NCI-H146 treated with DMSO at 0.1 percent for 48 hours (cell line): ENCODE measurements around the gene DPEP1.
"Not testable (repeated sequence)": the region's sequence is repeated elsewhere in the genome, so short reads cannot be mapped to it uniquely, and the experiment has no call there.

Source experiments
- DNase-seq: peaks from one replicate; lab custom pipeline; 2025; ENCODE audit not compliant: unreplicated experiment; lab: John Stamatoyannopoulos, UW

DPEP1 gene

GRCh38 chr16:89618109-89618998 is 4.9 kb downstream of the DPEP1 start:
- DNase-seq, result no peak

DNA sequence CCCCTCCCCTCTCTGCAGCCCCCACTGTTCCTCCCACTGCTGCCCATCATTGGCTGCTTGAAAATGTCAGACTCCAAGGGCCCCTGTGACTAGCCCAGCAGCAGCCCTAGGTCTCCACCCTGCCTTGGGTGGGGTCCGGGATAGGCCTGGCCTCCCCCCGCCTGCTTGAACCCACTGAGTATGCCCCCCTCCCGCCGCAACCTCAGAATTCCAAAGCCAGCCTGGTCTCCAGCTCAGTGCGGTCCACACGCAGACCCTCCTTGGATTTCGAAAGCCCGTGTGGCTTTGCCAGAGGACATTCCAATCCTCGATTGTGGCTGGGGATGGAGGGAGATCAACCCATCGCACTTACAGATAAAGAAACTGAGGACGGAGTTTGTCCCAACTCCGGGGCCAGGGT is 6.4 kb downstream of the DPEP1 start:
- DNase-seq, result no peak

DNA sequence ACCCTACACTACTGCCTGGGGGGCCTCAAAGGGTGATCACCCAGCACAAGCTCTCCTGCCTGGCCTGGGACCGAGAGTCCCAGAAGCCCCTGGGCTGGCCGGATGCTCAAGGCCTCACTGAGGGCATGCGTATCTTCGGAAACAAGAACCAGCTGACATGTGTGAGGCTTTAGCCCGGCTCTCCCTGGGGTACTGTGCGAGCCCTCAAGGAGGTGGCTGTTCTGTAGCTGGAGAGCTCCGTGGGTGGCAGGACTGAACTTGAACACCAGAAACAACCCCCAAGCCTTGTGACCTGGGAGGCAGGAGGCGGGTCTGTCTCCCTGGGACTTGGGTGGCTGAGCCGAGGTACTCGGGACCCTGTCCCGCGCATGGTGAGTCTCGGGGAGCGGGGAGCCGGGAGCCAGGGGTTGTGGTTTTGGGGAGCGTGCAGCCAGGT is 7.0 kb downstream of the DPEP1 start:
- DNase-seq, result no peak

GRCh38 chr16:89621136-89621697 is 7.8 kb downstream of the DPEP1 start:
- no peak for DNase-seq

- no peak for DNase-seq
Measured at GRCh38 chr16:89621698-89622409, 8.4 kb downstream of the DPEP1 start.

DNA sequence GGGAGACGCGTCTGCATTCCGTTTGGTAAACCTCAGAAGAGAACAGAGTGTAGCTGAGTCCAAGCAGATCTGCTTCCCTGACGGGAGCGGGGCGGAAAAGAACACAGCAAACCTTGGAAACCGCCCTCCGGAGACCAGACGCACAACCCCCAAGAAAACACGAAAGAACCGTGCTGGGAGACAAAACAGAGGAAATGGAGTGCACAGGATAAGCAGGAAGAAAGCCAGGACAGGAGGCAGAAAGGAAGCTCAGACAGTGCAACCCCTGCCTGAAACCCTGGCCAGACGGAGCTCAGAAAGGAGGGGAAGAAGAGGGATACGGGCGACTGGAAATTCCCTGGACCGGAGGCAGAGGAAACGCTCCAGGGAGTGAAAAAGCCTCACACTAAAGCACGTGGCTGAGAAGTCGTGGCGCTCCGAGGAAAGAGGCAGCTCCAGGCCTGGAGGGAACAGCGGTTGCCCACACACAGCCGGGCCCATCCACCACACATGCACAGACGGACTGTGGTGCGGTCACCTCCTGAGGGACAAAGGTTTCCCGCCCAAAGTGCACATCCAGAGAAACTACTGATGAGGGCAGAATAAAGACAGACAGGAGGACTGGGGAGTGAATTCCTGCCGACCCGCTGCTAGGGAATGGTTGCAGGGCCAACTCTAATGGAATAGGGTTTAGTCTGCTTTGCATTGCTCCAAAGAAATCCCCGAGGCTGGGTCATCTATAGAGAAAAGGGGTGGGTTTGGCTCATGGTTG is 10.2 kb downstream of the DPEP1 start:
- no peak for DNase-seq

- no peak for DNase-seq
Measured at GRCh38 chr16:89624777-89625761, 11.6 kb downstream of the DPEP1 start.

DNA sequence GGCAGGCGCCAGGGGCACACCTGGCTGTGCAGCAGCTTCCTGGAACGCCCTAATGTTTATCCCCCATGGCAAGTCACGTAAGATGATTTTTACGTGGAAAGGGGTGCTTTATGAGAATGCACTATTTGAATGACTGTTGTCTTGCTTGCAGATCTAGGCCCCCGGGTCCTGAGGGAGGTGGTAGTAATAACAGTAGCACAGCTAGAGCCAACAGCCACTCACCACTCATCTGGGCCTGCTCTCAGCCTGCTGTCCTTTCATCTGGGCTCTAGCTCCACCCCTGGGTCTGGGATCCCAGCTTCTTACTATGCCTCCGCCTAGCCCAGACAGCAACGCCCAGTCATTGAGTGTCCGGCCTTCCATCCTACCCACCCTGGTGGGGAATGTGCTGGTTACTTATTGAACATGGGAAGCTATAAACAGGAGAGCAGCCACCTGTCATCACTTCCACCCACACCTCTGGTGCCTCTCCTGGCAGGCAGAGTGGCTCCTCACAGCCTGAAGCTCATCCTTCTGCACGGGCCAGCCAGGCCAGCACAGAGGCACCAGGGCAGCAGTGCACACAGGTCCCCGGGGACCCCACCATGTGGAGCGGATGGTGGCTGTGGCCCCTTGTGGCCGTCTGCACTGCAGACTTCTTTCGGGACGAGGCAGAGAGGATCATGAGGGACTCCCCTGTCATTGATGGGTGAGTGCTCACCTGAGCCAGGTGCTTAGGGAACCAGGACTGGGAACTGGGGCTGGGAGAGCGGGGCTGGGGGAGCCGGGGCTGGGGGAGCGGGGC is 16.6 kb downstream of the DPEP1 start:
- no peak for DNase-seq

GRCh38 chr16:89633064-89633631 is 19.7 kb downstream of the DPEP1 start:
- DNase-seq, result no peak

DNA sequence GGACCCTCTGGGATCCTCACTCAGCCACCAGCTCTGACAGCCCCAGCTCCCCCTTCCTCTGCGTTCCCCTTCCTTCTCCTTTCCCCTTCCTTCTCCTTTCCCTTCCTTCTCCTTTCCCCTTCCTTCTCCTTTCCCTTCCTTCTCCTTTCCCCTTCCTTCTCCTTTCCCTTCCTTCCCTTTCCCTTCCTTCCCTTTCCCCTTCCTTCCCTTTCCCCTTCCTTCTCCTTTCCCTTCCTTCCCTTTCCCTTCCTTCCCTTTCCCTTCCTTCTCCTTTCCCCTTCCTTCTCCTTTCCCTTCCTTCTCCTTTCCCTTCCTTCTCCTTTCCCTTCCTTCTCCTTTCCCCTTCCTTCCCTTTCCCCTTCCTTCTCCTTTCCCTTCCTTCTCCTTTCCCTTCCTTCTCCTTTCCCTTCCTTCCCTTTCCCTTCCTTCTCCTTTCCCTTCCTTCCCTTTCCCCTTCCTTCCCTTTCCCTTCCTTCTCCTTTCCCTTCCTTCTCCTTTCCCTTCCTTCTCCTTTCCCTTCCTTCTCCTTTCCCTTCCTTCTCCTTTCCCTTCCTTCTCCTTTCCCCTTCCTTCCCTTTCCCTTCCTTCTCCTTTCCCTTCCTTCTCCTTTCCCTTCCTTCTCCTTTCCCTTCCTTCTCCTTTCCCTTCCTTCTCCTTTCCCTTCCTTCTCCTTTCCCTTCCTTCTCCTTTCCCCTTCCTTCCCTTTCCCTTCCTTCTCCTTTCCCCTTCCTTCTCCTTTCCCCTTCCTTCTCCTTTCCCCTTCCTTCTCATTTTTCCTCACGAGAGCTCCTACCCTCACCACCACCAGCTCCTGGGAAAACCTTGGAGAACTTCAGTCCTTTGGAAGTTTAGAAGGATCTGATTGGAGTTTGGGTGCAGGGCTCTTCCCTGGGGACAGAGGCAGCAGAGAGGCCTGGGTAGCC is 21.3 kb downstream of the DPEP1 start:
- not testable (repeated sequence) for DNase-seq

GRCh38 chr16:89636663-89637062 is 23.2 kb downstream of the DPEP1 start:
- DNase-seq, result no peak

DNA sequence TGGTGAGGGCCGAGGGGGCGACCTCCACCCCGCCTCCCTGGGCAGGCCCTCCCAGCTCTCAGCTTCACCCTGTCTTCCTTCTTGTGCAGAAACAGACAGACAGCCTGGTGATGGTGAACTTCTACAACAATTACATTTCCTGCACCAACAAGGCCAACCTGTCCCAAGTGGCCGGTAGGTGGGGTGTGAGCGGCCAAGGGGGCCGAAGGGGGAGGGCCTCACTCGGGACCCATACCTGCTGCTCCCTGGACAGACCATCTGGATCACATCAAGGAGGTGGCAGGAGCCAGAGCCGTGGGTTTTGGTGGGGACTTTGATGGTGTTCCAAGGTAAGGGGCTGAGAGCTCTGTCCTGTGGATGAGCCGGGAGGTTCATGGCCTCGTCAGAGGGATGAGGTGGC is 23.9 kb downstream of the DPEP1 start:
- no peak for DNase-seq

DNA sequence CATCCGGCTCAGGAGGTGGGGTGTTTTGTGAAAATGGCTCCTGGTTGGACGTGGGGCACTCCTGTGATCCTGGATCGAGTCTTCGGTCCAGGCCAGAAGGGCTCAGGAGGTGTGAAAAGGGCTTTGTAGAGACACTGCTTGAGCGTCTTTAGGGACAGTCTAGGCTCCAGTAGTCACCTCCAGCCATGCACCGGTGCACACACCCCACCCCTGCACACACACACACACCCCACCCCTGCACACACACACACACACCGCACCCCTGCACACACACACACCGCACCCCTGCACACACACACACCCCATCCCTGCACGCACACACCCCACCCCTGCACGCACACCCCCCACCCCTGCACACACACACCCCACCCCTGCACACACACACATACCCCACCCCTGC is 25.0 kb downstream of the DPEP1 start:
- no peak for DNase-seq

DNA sequence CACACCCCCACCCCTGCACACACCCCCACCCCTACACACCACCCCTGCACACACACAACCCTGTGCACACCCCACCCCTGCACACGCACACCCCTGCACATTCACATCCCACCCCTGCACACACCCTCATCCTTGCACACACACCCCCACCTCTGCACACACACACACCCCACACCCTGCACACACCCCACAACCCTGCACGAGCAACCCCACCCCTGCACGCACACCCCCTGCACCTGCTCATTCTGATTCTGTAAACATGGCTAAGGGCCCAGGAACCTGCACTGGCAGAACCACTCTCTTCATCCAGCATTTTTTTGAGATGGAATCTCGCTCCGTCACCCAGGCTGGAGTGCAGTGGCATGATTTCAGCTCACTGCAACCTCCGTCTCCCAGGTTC is 25.9 kb downstream of the DPEP1 start:
- no peak for DNase-seq

DNA sequence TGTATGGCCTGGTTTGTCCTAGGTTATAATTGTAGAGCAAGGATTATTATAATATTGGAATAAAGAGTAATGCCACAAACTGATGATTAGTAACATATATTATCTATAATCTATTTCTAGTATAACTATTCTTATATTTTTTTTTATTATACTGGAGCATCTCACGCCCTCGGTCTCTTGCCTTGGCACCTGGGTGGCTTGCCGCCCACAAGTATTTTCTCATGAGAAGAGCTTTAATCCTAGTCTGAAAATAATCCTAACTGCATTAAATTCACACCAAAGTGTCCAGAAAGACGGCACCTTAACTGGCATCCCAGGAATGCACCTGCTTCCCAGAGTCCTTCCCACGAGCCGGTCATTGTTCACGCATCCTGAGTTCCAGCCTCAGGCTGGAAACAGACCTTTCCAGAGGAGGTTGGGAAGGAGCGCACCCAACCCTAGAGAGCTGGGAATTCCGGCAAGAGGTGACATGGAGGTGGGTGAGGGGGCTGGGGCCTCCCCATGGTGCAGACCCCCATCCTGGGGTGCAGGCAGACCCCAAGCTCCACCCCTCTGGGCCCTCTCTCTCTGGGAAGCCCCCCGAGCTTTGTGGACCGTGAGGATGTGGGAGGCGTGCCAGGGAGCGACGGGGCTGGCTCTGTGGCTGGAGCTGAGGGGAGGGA is 28.1 kb downstream of the DPEP1 start:
- DNase-seq, result no peak

DNA sequence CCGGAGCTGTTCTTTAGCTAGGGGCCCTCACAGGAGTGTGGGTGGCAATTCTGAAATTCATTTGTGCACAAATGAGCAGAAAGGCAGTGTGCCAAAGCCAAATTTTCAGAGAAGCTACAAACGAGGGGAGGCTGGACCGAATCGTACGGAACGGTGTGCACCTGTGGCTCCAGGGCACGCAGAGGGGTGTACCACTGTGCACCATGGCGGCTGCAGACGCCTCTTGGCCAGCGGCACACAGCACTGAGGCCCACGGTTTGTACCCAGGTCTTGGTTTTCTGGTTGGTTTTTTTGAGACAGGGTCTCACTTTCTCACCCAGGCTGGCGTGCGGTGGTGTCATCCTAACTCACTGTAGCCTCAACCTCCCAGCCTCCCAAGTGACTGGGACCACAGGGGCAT is 29.1 kb downstream of the DPEP1 start:
- DNase-seq, result no peak

GRCh38 chr16:89643769-89644300 is 30.4 kb downstream of the DPEP1 start:
- DNase-seq, result no peak
